Ovary (tissue), 9 donors: ENCODE data around the gene TMEM94. TPM values are rescaled to one million over a fixed set of nuclear protein-coding genes. Genes with fewer than 3 reads are reported as not detected.

ENCODE experiments used
- DNase-seq, 5 donors: peaks; one replicate each; pipeline ENCODE4 v3.0.0-alpha.2; 2019 to 2020
- H3K27ac ChIP-seq, 2 donors: fragments of 200-600 bp; one replicate each; pipeline versions ENCODE4 v1.5.1 to v1.8.0; 2019 to 2022
- H3K27me3 ChIP-seq: fragments of 200-600 bp; one replicate; pipeline ENCODE4 v1.8.0; 2022
- H3K36me3 ChIP-seq: fragments of 200-600 bp; sonication (generic); one replicate; pipeline ENCODE4 v1.5.1; 2019
- H3K4me1 ChIP-seq: one replicate; pipeline ENCODE4 v1.8.1; 2013; ENCODE audit warnings: mild to moderate bottlenecking, moderate library complexity; ENCODE audit not compliant: insufficient read depth
- H3K4me3 ChIP-seq: fragments of 200-600 bp; sonication (generic); one replicate; pipeline ENCODE4 v1.5.1; 2017
- H3K9me3 ChIP-seq, 2 donors: fragments of 200-600 bp in 1 of 2; sonication (generic) in 1 of 2; one replicate each; pipeline versions ENCODE4 v1.5.1 to v1.8.1; 2013 to 2019; ENCODE audit warnings: mild to moderate bottlenecking in 1 of 2, moderate library complexity in 1 of 2
- EP300 ChIP-seq: sonication (generic); formaldehyde crosslinking; IDR thresholded peaks from one replicate; pipeline ENCODE4 v1.6.1; 2017; ENCODE audit warnings: antibody characterized with exemption
- POLR2A ChIP-seq: fragments of 450-650 bp; IDR thresholded peaks from one replicate; pipeline ENCODE4 v1.6.1; 2017; ENCODE audit warnings: antibody characterized with exemption, mild to moderate bottlenecking, moderate library complexity
- WGBS, 3 donors: extraction: QIAGEN DNeasy Blood & Tissue Kit in 1 of 3; methylation state at CpG; one replicate each; pipeline versions ENCODE4 v1.1.5 to v1.1.7; 2013 to 2017; 5-methylcytosine and 5-hydroxymethylcytosine counted together
- intact Hi-C, 4 donors: fragments of 100-400 bp; cut with DNase I; formaldehyde crosslinking; loops; one replicate each; pipeline versions ENCODE4 v1.11.0 to v1.15.1; 2022 to 2023
- polyA plus RNA-seq, 2 donors: library from polyadenylated mRNA; stranded (reverse); fragments of 200-250 nt in 1 of 2; fragments of 350-450 nt in 1 of 2; fragmentation: Illumina TruSeq in 1 of 2; extraction: RNeasy Lipid Tissue Mini Kit (QIAGEN cat#74804) in 1 of 2; gene quantifications; one replicate each; pipeline ENCODE4 v1.2.3, GENCODE V29; 2013 to 2014
- total RNA-seq, 7 donors: library from RNA; depleted of rRNA in 2 of 7; stranded (reverse); fragments of >200 nt in 2 of 7; fragmentation: NEBNext Ultra II Directional in 3 of 7; extraction: Animal tissue kit (Norgen Biotek cat#: 25700) in 3 of 7; gene quantifications; one replicate each; pipeline versions ENCODE4 v1.1.0 to v1.2.4, GENCODE V29; 2016 to 2023
- TF ChIP-seq, protein P1 (sequence below), 3 donors: fragments of 450-650 bp in 2 of 3; fragments of 200-600 bp in 1 of 3; IDR thresholded peaks; one replicate each; pipeline versions ENCODE4 v1.5.1 to v1.8.0; 2016 to 2022; ENCODE audit warnings: antibody characterized with exemption in 3 of 3, mild to moderate bottlenecking in 1 of 3
- donor health status: DM: no; HTN: no; CAD: no; lungs with moderate emphysema.
- donor health status: DM: no; HTN: no; CAD: no.
- donor health status: Bipolar disorder and iron deficiency.
- donor health status: DM: yes; HTN: yes; CAD: no.
- donor health status: DM: no; HTN: no; CAD: no.
- donor health status: DM: yes; HTN: yes; CAD: no.

TMEM94 gene
- total and polyA plus RNA-seq, 9 donors: 29.2 to 87.1 (median 73.3) TPM

DNA sequence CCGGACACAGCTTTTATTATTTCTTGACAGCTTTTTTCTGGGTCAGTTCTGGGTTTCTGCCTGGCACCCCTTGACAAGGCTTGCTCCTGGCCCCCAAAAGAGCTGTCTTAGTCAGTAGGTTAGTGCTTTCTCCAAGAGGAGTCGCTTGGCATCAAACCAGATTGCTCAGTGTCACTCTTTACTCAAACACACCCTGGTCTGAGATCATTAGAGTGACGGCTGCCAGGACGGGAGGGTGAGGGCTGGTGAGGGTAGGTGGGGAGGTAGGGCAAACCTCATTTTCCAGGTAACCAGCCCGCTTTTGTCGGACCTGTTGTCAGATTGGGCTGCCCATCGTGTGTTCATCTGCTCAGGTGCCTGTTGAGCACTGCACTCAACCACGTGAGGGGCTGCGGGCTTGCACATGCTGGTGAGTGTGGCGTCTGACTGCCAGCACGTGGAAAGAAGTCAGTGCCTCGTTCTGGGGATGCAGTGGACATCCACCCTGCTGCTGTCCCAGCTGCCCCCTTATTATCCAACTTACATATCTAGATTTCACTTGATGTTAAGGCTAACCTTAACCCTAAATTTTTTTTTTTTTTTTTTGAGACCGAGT lies 12.4 kb downstream of the TMEM94 start:
- no peak overlapping the region for H3K4me3 ChIP-seq
- no peaks in the 10 kb centered on the region for H3K36me3 ChIP-seq
- H3K9me3 ChIP-seq: no peaks in the 10 kb centered on the region
- no peak for DNase-seq
- intact Hi-C loops: no loop called here
- TF ChIP-seq, protein P1, sequence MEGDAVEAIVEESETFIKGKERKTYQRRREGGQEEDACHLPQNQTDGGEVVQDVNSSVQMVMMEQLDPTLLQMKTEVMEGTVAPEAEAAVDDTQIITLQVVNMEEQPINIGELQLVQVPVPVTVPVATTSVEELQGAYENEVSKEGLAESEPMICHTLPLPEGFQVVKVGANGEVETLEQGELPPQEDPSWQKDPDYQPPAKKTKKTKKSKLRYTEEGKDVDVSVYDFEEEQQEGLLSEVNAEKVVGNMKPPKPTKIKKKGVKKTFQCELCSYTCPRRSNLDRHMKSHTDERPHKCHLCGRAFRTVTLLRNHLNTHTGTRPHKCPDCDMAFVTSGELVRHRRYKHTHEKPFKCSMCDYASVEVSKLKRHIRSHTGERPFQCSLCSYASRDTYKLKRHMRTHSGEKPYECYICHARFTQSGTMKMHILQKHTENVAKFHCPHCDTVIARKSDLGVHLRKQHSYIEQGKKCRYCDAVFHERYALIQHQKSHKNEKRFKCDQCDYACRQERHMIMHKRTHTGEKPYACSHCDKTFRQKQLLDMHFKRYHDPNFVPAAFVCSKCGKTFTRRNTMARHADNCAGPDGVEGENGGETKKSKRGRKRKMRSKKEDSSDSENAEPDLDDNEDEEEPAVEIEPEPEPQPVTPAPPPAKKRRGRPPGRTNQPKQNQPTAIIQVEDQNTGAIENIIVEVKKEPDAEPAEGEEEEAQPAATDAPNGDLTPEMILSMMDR (IDR thresholded peaks at IDR 0.05): no peak
- no peak for TF ChIP-seq POLR2A
- TF ChIP-seq EP300: no peak
- H3K27me3 ChIP-seq: no peaks in the 10 kb centered on the region
- no peak overlapping the region for H3K27ac ChIP-seq
- 88 to 92% (median 91%) methylated on average over 13 of the region's 13 CpGs for WGBS, 3 donors
- peaks cover 6% of the 10 kb centered on the region for H3K4me1 ChIP-seq

DNA sequence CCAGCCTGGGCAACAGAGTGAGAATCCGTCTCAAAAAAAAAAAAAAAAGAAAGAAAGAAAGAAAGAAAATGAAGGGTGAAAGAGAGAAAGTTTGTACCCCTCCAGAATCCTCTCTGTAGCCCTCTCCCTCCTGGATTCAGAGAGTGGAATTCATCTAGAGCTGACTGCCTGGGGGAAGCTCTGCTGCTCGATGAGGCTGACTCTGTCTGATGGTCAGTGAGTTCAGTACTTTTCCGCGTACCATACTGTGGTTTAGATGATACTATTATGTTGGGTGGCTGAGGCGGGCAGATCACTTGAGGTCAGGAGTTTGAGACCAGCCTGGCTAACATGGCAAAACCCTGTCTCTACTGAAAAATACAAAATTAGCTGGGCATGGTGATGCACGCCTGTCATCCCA lies 14.8 kb downstream of the TMEM94 start:
- no peak overlapping the region for H3K4me3 ChIP-seq
- DNase-seq: no peak
- peaks cover 15% of the 10 kb centered on the region for H3K4me1 ChIP-seq
- no peaks in the 10 kb centered on the region for H3K36me3 ChIP-seq
- H3K27me3 ChIP-seq: no peaks in the 10 kb centered on the region
- WGBS, 3 donors: 91 to 96% (median 93%) methylated on average over 6 of the region's 6 CpGs
- no peak overlapping the region for H3K27ac ChIP-seq
- intact Hi-C loops: no loop called here
- H3K9me3 ChIP-seq: no peaks in the 10 kb centered on the region
- TF ChIP-seq EP300 (no peak), POLR2A (no peak)
- TF ChIP-seq, protein P1 (IDR thresholded peaks at IDR 0.05): no peak

DNA sequence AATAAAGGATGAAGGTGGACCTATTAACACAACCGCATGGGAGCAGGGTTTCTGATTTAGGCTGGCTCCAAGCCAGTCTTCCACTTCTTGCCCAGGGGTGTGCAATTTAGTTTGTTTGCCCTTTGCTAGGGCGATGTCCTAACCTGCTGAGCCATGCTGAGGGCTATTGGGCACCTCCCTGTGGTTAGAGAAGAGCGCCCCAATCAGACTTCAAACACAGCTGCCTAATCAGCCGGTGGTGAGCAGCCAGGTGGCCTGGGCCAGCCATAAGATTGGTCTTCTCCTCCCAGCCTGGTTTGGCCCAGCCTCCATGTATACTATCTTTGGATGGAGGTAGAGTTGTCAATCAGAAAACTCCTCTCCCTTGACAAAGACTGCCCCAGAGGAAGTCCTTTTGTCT lies 15.7 kb downstream of the TMEM94 start:
- intact Hi-C loops: no loop called here
- Histone ChIP-seq H3K4me3 (no peak overlapping the region), H3K4me1 (peaks cover 18% of the 10 kb centered on the region), H3K36me3 (no peaks in the 10 kb centered on the region), H3K27ac (no peak overlapping the region), H3K27me3 (no peaks in the 10 kb centered on the region), H3K9me3 (no peaks in the 10 kb centered on the region)
- TF ChIP-seq POLR2A (no peak), EP300 (no peak)
- TF ChIP-seq, protein P1 (IDR thresholded peaks at IDR 0.05): no peak
- DNase-seq: no peak
- 63 to 76% (median 74%) methylated on average over 4 of the region's 4 CpGs for WGBS, 3 donors

DNA sequence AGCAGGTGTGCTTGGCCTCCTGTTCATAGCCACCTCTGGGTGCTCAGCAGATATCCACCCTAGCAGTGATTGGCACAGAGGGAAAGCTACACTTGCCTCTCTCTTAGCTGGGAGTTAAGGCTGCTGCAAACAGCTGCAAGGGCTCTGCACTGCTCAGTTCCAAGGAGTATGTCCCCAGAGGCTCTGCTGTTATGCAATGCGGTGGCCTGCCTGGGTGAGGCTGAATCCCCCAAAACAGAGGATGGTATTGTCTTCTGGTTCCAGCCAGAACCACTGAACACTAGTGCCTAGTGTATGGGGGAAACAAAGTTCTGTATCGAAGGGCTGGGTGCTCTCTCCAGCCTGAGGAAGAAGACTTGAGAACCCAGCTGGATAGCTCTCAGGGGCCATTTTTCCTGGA lies 16.8 kb downstream of the TMEM94 start:
- DNase-seq: no peak
- Histone ChIP-seq H3K36me3 (no peaks in the 10 kb centered on the region), H3K9me3 (no peaks in the 10 kb centered on the region), H3K4me1 (peaks cover 19% of the 10 kb centered on the region), H3K27ac (no peak overlapping the region), H3K27me3 (no peaks in the 10 kb centered on the region), H3K4me3 (no peak overlapping the region)
- WGBS, 3 donors: 90 to 94% (median 90%) methylated on average over 2 of the region's 2 CpGs
- intact Hi-C loops: no loop called here
- no peak for TF ChIP-seq EP300
- TF ChIP-seq, protein P1 (IDR thresholded peaks at IDR 0.05): no peak
